Measurements from ENCODE around the gene PDE7B. TPM values are rescaled to one million over a fixed set of nuclear protein-coding genes. Genes with fewer than 3 reads are reported as not detected.

PDE7B gene
- total and polyA plus RNA-seq, 2 of the 4 experiments (the other 2 are of a cell fraction): 7.8 to 12.4 TPM

- no peak; the same call in 1 of the 2 replicates for TF ChIP-seq RAD21 (IDR thresholded peaks at IDR 0.05; ENCODE audit: low read length)
- TF ChIP-seq CTCF (conservative IDR thresholded peaks at IDR 0.05; ENCODE audit: low read depth, low read length): peak; percentile 40
Observed at GRCh38 chr6:136037876-136038460, 186.5 kb downstream of the PDE7B start (continued).

GRCh38 chr6:136038531-136038930 lies 187.0 kb downstream of the PDE7B start:
- no TSS peak for BruUV-seq (replicated peaks)
- peak overlapping the region; percentile 99 for H3K23ac ChIP-seq (ENCODE audit: low read depth, low read length)
- H2AFZ ChIP-seq (replicated peaks; ENCODE audit: low read length, poor library complexity): peak overlapping the region; percentile 89
- H3K9me3 ChIP-seq (ENCODE audit: control insufficient read depth, insufficient read depth, low read length): no peaks in the 10 kb centered on the region
- ChIA-PET CTCF (interaction anchor here (1.0 kb wide), 2 partner anchors 174 to 188 kb away, joined by 3 to 5 read pairs; no protein-coding TSS in a partner anchor), POLR2A (ENCODE audit: unreplicated experiment) (no interaction called here)
- peak overlapping the region; percentile 82; the same call in 2 of the 3 replicates for H2BK15ac ChIP-seq (ENCODE audit: low read depth, low read length)
- H3K4me3 ChIP-seq (ENCODE audit: insufficient read depth, low read depth, low read length): peak overlapping the region; percentile 88
- peak overlapping the region; percentile 100 for H3K4me2 ChIP-seq (ENCODE audit: low read depth, low read length)
- H3K4ac ChIP-seq (ENCODE audit: low read depth, low read length): peak overlapping the region; percentile 99
- DNase-seq (no peak), ATAC-seq (ENCODE audit: low read depth) (peak; percentile 6)
- peak overlapping the region; percentile 99 for H3K9ac ChIP-seq (ENCODE audit: low read depth, low read length)
- H3K36me3 ChIP-seq (ENCODE audit: control insufficient read depth, insufficient read depth, low read length): peaks cover 7% of the 10 kb centered on the region; the same call in 1 of the 2 replicates
- peak overlapping the region; percentile 63 to 98 for H4K8ac ChIP-seq (ENCODE audit: low read depth in 2 of 2, low read length in 2 of 2)
- H3K56ac ChIP-seq (ENCODE audit: extremely low read depth, insufficient read depth, low read length): peak overlapping the region; percentile 95
- no peaks in the 10 kb centered on the region for H3K27me3 ChIP-seq (ENCODE audit: control insufficient read depth, insufficient read depth, low read length)
- peak overlapping the region; percentile 98 for H3K27ac ChIP-seq (ENCODE audit: insufficient read depth, low read length)
- peak overlapping the region; percentile 86 for H2AK9ac ChIP-seq (replicated peaks; ENCODE audit: low read depth, low read length, poor library complexity)
- peak overlapping the region; percentile 80; the same call in 1 of the 2 replicates for H2AK5ac ChIP-seq (ENCODE audit: low read depth, low read length)
- H2BK120ac ChIP-seq (ENCODE audit: low read depth, low read length): peak overlapping the region; percentile 99
- TF ChIP-seq RFX5 (IDR thresholded peaks at IDR 0.05; ENCODE audit: low read depth, low read length) (no peak), RAD21 (IDR thresholded peaks at IDR 0.05; ENCODE audit: low read length) (no peak), MAFK (IDR thresholded peaks at IDR 0.05; ENCODE audit: low read depth, low read length) (no peak), MAZ (IDR thresholded peaks at IDR 0.05; ENCODE audit: borderline replicate concordance, low read depth, low read length) (no peak), POLR2A (IDR thresholded peaks at IDR 0.05; ENCODE audit: low read depth, low read length) (no peak), SMC3 (IDR thresholded peaks at IDR 0.05; ENCODE audit: low read depth, low read length) (no peak)
- peak overlapping the region; percentile 99 for H3K14ac ChIP-seq (replicated peaks; ENCODE audit: low read depth, low read length)
- intact Hi-C loops (cut with micrococcal nuclease): loop anchor here (2.0 to 10.0 kb wide), 4 partner anchors 116 to 502 kb away; partner anchors contain the start of gene PDE7B
- in situ Hi-C loops (cut with MboI; ENCODE audit: low sequenced_read_pairs): no loop called here
- H2BK5ac ChIP-seq (ENCODE audit: low read depth, low read length, poor library complexity, severe bottlenecking): peak overlapping the region; percentile 98
- no peaks in the 10 kb centered on the region for H4K20me1 ChIP-seq (ENCODE audit: insufficient read depth, low read length)
- dilution Hi-C loops (cut with HindIII; ENCODE audit: low sequenced_read_pairs, unreplicated experiment): no loop called here
- peak overlapping the region; percentile 92 for H4K91ac ChIP-seq (ENCODE audit: insufficient read depth, low read depth, low read length)
- peak overlapping the region; percentile 89 for H3K18ac ChIP-seq (ENCODE audit: low read depth, low read length)
- peaks cover 21 to 79% of the 10 kb centered on the region in 2 experiments for H3K79me1 ChIP-seq (ENCODE audit: low read depth in 1 of 2, low read length in 2 of 2)
- peaks cover 13% of the 10 kb centered on the region for H3K9me1 ChIP-seq (ENCODE audit: insufficient read depth, low read length)
- peak overlapping the region; percentile 78 for H2BK20ac ChIP-seq (ENCODE audit: low read depth, low read length)
- peaks cover 20% of the 10 kb centered on the region for H3K4me1 ChIP-seq (ENCODE audit: control insufficient read depth, insufficient read depth, low read length)
- H4K5ac ChIP-seq (ENCODE audit: low read depth, low read length): peak overlapping the region; percentile 85
